OCI-LY1 (cell line): ENCODE data around the gene DOCK6.

Experiments
- H2AFZ ChIP-seq: fragments of 200-600 bp; sonication (generic), shearing (Covaris generic); 2 replicates; pipeline ENCODE4 v1.6.0; 2014; ENCODE audit warnings: antibody characterized with exemption, mild to moderate bottlenecking, low read length
- H3F3A ChIP-seq: fragments of 200-600 bp; sonication (generic), shearing (Covaris generic); 2 replicates; pipeline ENCODE4 v1.6.0; 2014; ENCODE audit warnings: mild to moderate bottlenecking, antibody characterized with exemption, low read length, moderate library complexity; ENCODE audit not compliant: insufficient read depth
- H3K27ac ChIP-seq: fragments of 200-600 bp; sonication (generic); 2 replicates; pipeline ENCODE4 v1.5.1; 2014; ENCODE audit warnings: low read length, mixed run types, mild to moderate bottlenecking, low read depth; ENCODE audit not compliant: poor library complexity, severe bottlenecking
- H3K27me3 ChIP-seq: fragments of 200-600 bp; sonication (generic); 2 replicates; pipeline ENCODE4 v1.6.0; 2014; ENCODE audit warnings: antibody characterized with exemption, mild to moderate bottlenecking, low read length, moderate library complexity; ENCODE audit not compliant: insufficient read depth
- H3K36me3 ChIP-seq: fragments of 200-600 bp; sonication (generic); 2 replicates; pipeline ENCODE4 v1.6.1; 2014; ENCODE audit warnings: mild to moderate bottlenecking, antibody characterized with exemption, low read length, moderate library complexity, mixed read lengths; ENCODE audit not compliant: insufficient read depth
- H3K4me1 ChIP-seq: fragments of 200-600 bp; sonication (generic); 2 replicates; pipeline ENCODE4 v1.5.1; 2014; ENCODE audit warnings: mild to moderate bottlenecking, low read length, moderate library complexity; ENCODE audit not compliant: insufficient read depth, severe bottlenecking
- H3K4me2 ChIP-seq: fragments of 200-600 bp; sonication (generic), shearing (Covaris generic); 2 replicates; pipeline ENCODE4 v1.6.1; 2014; ENCODE audit warnings: low read length
- H3K4me3 ChIP-seq: fragments of 200-600 bp; sonication (generic); 2 replicates; pipeline ENCODE4 v1.5.1; 2014; ENCODE audit warnings: low read length, low read depth, mild to moderate bottlenecking, mixed read lengths; ENCODE audit not compliant: poor library complexity, severe bottlenecking
- H3K79me2 ChIP-seq: fragments of 200-600 bp; shearing (Covaris generic); 2 replicates; pipeline ENCODE4 v1.6.1; 2016; ENCODE audit warnings: mixed run types, low read length, mixed read lengths; ENCODE audit not compliant: insufficient read depth
- H3K9ac ChIP-seq: fragments of 200-600 bp; sonication (generic), shearing (Covaris generic); 2 replicates; pipeline ENCODE4 v1.6.1; 2014; ENCODE audit warnings: mild to moderate bottlenecking, low read length, mixed read lengths
- H3K9me2 ChIP-seq: fragments of 200-600 bp; sonication (generic), shearing (Covaris generic); 2 replicates; pipeline ENCODE4 v1.6.1; 2014; ENCODE audit warnings: low read depth, mild to moderate bottlenecking, low read length, mixed read lengths
- H3K9me3 ChIP-seq: fragments of 200-600 bp; shearing (Covaris generic); 2 replicates; pipeline ENCODE4 v1.6.1; 2014; ENCODE audit warnings: low read length, mixed read lengths
- H4K20me1 ChIP-seq: fragments of 200-600 bp; sonication (generic), shearing (Covaris generic); 2 replicates; pipeline ENCODE4 v1.6.0; 2016; ENCODE audit warnings: mild to moderate bottlenecking, low read length; ENCODE audit not compliant: insufficient read depth
- EZH2 ChIP-seq: fragments of 200-600 bp; sonication (generic), shearing (Covaris generic); IDR thresholded peaks from 2 replicates; pipeline ENCODE4 v1.8.0; 2017; ENCODE audit warnings: borderline replicate concordance, mixed run types, mild to moderate bottlenecking, antibody characterized with exemption, low read length, moderate library complexity, mixed read lengths
- TF ChIP-seq, protein P1 (sequence below): fragments of 200-600 bp; sonication (generic), shearing (Covaris generic); IDR thresholded peaks from 2 replicates; pipeline ENCODE4 v1.5.1; 2017; ENCODE audit warnings: mild to moderate bottlenecking, antibody characterized with exemption, low read length, moderate library complexity, mixed read lengths

The DOCK6 gene

DNA sequence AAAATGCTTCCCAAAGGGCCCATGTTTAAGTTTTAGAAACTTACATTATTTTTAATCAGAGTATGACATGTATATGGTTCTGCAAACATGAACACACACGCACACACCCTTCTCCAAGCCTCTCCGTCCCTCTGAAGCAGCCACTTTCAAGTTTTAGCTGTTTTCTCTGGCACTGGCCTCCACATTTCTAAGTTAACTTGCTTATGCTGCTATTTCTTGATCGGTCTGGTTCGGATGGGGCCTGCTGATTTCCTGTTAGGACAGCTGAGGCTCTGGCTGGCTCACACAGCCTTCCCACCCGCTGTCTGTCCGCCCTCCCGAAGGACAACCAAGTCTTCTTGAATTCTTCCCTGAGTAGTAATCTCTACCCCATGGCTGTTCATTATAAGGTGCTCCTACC lies 111.1 kb downstream of the DOCK6 start:
- Histone ChIP-seq H3K9me3 (no peaks in the 10 kb centered on the region), H3K79me2 (peaks cover 29% of the 10 kb centered on the region), H3K4me2 (no peak overlapping the region), H3K27ac (no peak overlapping the region), H3K4me3 (no peak overlapping the region), H3K9ac (no peak overlapping the region), H3F3A (no peaks in the 10 kb centered on the region), H3K9me2 (no peaks in the 10 kb centered on the region), H2AFZ (no peak overlapping the region), H3K36me3 (peaks cover 47% of the 10 kb centered on the region), H4K20me1 (no peaks in the 10 kb centered on the region), H3K27me3 (no peaks in the 10 kb centered on the region), H3K4me1 (peaks cover 15% of the 10 kb centered on the region)
- TF ChIP-seq, protein P1, sequence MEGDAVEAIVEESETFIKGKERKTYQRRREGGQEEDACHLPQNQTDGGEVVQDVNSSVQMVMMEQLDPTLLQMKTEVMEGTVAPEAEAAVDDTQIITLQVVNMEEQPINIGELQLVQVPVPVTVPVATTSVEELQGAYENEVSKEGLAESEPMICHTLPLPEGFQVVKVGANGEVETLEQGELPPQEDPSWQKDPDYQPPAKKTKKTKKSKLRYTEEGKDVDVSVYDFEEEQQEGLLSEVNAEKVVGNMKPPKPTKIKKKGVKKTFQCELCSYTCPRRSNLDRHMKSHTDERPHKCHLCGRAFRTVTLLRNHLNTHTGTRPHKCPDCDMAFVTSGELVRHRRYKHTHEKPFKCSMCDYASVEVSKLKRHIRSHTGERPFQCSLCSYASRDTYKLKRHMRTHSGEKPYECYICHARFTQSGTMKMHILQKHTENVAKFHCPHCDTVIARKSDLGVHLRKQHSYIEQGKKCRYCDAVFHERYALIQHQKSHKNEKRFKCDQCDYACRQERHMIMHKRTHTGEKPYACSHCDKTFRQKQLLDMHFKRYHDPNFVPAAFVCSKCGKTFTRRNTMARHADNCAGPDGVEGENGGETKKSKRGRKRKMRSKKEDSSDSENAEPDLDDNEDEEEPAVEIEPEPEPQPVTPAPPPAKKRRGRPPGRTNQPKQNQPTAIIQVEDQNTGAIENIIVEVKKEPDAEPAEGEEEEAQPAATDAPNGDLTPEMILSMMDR = no peak
- TF ChIP-seq EZH2 = no peak
